SK-N-MC (cell line): ENCODE data around the gene C7orf25.
A peak's percentile ranks its signal among the peaks of the same experiment; 100 is the strongest.

Experiments
- DNase-seq: peaks from one replicate; pipeline ENCODE4 v3.0.0-alpha.2; 2011; ENCODE audit warnings: low read depth, low spot score
- H3K27ac ChIP-seq: fragments of 200-600 bp; sonication (generic); 2 replicates; pipeline ENCODE4 v1.5.1; 2016; ENCODE audit warnings: mixed run types
- H3K36me3 ChIP-seq: fragments of 200-600 bp; sonication (generic); 2 replicates; pipeline ENCODE4 v1.6.1; 2017; ENCODE audit warnings: antibody characterized with exemption, low read length, mixed read lengths; ENCODE audit not compliant: insufficient read depth
- H3K4me3 ChIP-seq: fragments of 200-600 bp; sonication (generic); 2 replicates; pipeline ENCODE4 v1.5.1; 2016
- H3K9ac ChIP-seq: fragments of 200-600 bp; sonication (generic); 2 replicates; pipeline ENCODE4 v1.8.0; 2017; ENCODE audit warnings: mixed run types, mixed read lengths; ENCODE audit not compliant: insufficient read length
- H3K9me3 ChIP-seq: fragments of 200-600 bp; sonication (generic); 2 replicates; pipeline ENCODE4 v1.6.1; 2017; ENCODE audit warnings: low read depth, mild to moderate bottlenecking, antibody characterized with exemption, low read length, moderate library complexity, mixed read lengths
- EZH2 ChIP-seq: fragments of 200-600 bp; sonication (generic); IDR thresholded peaks from one replicate; pipeline ENCODE4 v1.6.1; 2017; ENCODE audit warnings: antibody characterized with exemption
- FOXP2 ChIP-seq: optimal IDR thresholded peaks from 2 replicates; pipeline ENCODE3; 2011; ENCODE audit warnings: mild to moderate bottlenecking, moderate library complexity; ENCODE audit not compliant: insufficient read depth; ENCODE audit errors: extremely low read length, control extremely low read depth
- POLR2AphosphoS5 ChIP-seq: IDR thresholded peaks from 2 replicates; pipeline ENCODE4 v1.6.1; 2012; ENCODE audit warnings: mild to moderate bottlenecking, low read depth, low read length, borderline replicate concordance

Gene C7orf25

DNA sequence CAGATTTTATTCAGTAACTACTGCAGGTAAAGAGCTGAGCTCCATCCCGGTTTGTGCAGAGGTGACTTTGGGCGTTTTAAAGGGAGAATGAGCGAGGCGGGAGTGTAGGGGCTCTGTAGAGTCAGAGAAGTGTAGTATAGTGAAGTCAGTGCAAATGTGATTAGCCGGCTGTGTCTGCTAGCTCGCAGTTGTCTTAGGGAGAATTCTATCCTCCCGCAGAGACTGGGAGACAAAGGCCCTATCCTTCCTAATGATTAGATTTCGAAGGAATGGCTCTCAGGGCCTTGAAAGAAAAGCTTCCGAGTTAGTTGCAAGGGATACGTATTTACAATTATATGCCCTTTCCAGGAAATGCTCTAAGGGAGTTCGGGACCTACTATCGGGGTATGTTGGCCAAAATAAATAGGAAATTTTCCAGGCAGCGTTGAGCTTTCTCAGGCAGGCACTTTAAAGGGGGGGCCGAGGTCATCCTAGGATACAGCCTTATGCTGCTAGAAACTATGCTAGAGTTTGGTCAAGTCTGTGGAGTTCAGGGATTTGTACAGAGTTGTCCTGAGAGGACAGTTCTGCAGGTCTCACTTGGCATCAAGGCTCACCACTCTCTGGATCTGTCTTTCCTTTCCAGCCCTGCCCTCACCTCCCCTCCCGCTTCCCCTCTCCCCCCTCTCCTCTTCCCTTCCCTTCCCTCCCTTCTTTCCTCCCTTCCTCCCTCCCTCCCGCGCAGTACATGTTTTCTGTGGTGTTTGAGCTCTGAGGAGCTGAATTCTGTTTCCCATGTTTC is 21.1 kb upstream of the C7orf25 start:
- H3K9me3 ChIP-seq, result no peaks in the 10 kb centered on the region
- H3K36me3 ChIP-seq, result peaks cover 38% of the 10 kb centered on the region
- peak overlapping the region; percentile 94 for H3K4me3 ChIP-seq
- no peak for DNase-seq
- peak overlapping the region; percentile 43; the same call in 1 of the 2 replicates for H3K27ac ChIP-seq
- peak overlapping the region; percentile 90 for H3K9ac ChIP-seq
- no peak for TF ChIP-seq POLR2AphosphoS5
- no peak for TF ChIP-seq EZH2
- no peak for TF ChIP-seq FOXP2

DNA sequence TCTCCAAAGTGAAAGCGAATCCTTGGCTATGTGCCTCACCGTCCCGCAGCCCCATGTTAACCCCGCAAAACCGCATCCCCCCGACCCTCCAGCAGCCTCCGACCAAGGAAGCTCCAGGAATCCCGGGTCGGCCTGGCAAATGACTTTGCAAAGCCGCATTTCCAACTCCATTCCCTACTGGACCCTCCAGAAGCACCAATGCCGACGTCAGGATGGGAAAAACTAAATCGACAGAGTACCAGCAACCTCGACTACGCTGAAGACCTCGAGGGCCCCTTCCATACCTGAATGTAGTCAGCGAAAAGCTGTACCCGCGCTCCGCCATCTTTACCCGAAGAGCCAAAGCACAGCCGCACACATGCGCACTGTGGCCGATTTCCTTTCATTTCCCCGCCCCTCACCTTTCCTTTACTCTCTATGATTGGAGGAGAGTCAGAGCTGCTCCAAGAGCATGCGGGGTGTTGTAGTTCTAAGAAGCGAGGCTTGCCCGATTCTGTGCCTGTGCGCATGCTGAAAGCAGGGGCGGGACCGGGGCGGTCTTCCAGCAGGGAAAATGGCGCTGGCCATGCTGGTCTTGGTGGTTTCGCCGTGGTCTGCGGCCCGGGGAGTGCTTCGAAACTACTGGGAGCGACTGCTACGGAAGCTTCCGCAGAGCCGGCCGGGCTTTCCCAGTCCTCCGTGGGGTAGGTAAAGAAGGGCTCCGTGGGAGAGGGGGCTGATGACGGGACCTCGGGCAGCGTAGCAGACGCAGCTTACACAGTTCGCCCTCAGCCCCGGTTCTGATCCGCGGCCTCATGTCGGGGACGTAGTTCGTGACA is 20.2 kb upstream of the C7orf25 start, which contains the start of the genes MRPL32 and PSMA2:
TSS of gene MRPL32 (plus strand) at position 543 of the 818 bp plus-strand sequence. CDS start at position 554, 11 bp downstream.
TSS of gene PSMA2 (minus strand) at position 341 of the 818 bp plus-strand sequence. CDS start at position 325, 16 bp downstream.
- Histone ChIP-seq H3K4me3 (peak within 1 kb of the TSS; percentile 94), H3K9me3 (no peaks in the 10 kb centered on the region), H3K27ac (peak within 1 kb of the TSS; percentile 48), H3K9ac (peak within 1 kb of the TSS; percentile 94), H3K36me3 (peaks cover 32% of the 10 kb centered on the region)
- DNase-seq, result peak; percentile 86
- TF ChIP-seq FOXP2 (no peak), EZH2 (no peak), POLR2AphosphoS5 (peak; percentile 96)

DNA sequence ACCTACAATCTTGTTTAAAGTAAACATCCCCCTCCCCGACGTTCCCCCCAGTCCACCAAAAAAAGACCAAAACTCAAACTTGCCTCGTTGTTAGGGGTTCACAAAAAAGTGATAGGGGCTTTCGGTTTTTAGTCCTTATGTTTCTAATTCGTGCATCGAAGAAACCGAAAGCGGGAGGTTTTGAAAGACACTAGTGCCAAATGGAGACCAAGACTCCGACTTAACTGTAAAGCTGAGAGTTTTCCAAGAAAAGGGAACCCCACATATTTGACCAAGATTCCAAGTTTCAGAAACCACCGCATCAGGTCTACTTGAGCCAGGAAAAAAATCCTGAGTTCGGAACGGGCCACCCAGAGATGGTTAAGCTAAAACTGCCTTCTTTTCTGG is 19.6 kb upstream of the C7orf25 start:
- H3K9ac ChIP-seq, result peak overlapping the region; percentile 94
- no peaks in the 10 kb centered on the region for H3K9me3 ChIP-seq
- no peak for DNase-seq
- peak overlapping the region; percentile 48; the same call in 1 of the 2 replicates for H3K27ac ChIP-seq
- H3K4me3 ChIP-seq, result peak overlapping the region; percentile 94
- TF ChIP-seq POLR2AphosphoS5, result no peak
- TF ChIP-seq FOXP2, result no peak
- no peak for TF ChIP-seq EZH2
- peaks cover 34% of the 10 kb centered on the region for H3K36me3 ChIP-seq

DNA sequence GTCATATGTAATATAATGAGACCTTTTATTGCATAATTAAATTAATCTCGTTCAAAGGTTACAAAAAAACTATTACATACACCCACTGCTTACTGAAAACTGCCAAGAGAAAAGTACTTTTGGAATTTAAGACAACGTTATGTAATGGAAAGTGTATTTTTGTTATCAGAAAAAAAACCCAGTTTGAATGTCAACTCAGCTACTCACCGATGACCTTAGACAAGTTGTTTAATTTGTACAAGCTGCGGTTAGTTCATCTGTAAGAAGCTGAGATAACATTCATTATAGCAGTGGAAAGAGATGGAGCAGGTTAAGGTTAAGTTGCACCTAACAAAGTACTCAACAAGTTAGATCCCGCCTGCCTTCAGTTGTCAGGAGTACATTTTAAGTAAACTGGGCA is 19.0 kb upstream of the C7orf25 start:
- Histone ChIP-seq H3K36me3 (peaks cover 34% of the 10 kb centered on the region), H3K4me3 (peak overlapping the region; percentile 94), H3K9me3 (no peaks in the 10 kb centered on the region), H3K27ac (no peak overlapping the region), H3K9ac (peak overlapping the region; percentile 94)
- DNase-seq, result no peak
- TF ChIP-seq POLR2AphosphoS5 (no peak), FOXP2 (no peak), EZH2 (no peak)

DNA sequence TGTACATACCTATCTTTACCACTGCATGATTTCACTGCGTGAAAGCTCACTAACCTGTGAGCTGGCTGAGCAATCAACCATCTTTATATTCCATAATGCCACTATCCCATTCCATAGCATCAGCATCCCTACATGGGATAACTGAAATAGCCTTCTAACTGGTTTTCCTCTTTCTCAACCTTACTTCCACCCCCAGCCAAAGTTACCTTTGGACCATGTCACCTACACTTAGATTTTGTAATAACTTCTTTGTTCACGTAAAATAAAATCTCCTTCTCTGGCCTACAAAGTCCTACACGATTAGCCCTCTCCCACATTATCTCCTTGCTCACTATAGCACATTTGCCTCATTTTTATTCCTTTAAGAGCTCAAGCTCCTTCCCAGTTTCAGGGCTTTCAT is 17.6 kb upstream of the C7orf25 start:
- Histone ChIP-seq H3K9me3 (no peaks in the 10 kb centered on the region), H3K27ac (no peak overlapping the region), H3K4me3 (peak overlapping the region; percentile 28; the same call in 1 of the 2 replicates), H3K36me3 (peaks cover 36% of the 10 kb centered on the region), H3K9ac (no peak overlapping the region)
- no peak for DNase-seq
- no peak for TF ChIP-seq POLR2AphosphoS5
- TF ChIP-seq EZH2, result no peak
- no peak for TF ChIP-seq FOXP2

DNA sequence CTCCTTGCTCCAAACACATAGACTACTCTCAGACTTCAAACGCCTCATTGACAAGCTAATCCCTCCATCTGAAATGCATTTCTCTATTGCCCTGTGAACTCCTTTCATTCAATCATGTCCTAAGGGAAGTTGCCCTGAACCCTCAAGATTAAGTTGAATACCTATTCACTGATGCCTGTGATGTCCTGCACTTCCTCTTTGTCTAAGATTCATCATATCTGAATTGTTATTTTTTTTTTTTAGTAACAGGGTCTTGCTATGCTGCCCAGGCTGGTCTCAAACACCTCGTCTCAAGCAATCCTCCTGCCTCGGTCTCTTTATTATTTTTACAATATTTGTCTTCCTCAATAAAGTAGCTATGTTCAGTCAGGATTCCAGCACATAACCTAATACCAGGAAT is 16.9 kb upstream of the C7orf25 start:
- H3K36me3 ChIP-seq, result peaks cover 42% of the 10 kb centered on the region

DNA sequence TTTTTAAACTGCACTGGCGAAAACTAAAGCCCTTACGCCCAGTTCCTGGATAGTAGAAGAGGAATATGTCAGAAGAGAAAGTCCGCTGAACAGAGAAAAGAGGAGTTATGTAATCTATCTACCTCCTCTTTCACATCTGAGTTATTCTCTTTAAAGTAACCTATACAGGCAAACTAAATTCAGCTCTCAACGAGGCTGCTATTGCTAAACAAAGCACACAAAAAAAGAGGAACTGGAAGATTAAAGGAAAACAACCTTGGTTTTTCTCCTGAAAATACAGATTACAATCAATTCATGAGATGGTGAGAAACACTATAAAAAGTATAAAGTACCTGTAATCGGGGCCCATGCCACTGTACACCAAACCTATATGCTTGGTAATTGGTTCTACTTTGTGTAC is 14.3 kb upstream of the C7orf25 start:
- TF ChIP-seq POLR2AphosphoS5 (no peak), FOXP2 (no peak), EZH2 (no peak)
- H3K36me3 ChIP-seq, result peaks cover 68% of the 10 kb centered on the region
- no peak overlapping the region for H3K4me3 ChIP-seq
- H3K27ac ChIP-seq, result no peak overlapping the region
- H3K9me3 ChIP-seq, result no peaks in the 10 kb centered on the region
- no peak for DNase-seq
- no peak overlapping the region for H3K9ac ChIP-seq

More for the DNA sequence above, 16.9 kb upstream of the C7orf25 start:
- no peak for DNase-seq
- TF ChIP-seq EZH2, result no peak
- TF ChIP-seq FOXP2, result no peak
- TF ChIP-seq POLR2AphosphoS5, result no peak
- H3K9ac ChIP-seq, result no peak overlapping the region
- H3K9me3 ChIP-seq, result no peaks in the 10 kb centered on the region
- no peak overlapping the region for H3K27ac ChIP-seq
- no peak overlapping the region for H3K4me3 ChIP-seq

DNA sequence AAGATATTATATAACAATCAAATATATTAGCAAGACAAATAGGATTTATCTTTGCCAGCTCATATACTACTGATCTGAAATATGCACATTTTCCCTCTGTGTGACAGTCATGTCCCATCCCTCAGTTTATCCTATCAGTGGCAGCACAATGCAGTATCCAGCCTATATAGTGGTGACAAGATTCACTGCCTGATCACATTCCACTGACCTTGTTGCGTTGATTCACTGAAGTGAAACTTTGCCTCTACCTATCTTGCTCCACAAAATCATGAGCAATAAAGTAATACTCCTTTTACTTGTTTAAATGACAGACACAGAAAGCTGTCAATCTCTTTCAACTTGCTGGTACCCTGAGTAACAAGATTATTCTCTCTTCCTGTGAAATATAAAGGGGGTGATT is 13.8 kb upstream of the C7orf25 start:
- Histone ChIP-seq H3K9me3 (no peaks in the 10 kb centered on the region), H3K36me3 (peaks cover 73% of the 10 kb centered on the region), H3K27ac (no peak overlapping the region), H3K9ac (no peak overlapping the region), H3K4me3 (no peak overlapping the region)
- no peak for DNase-seq
- TF ChIP-seq POLR2AphosphoS5 (no peak), FOXP2 (no peak), EZH2 (no peak)
